ENCODE measurements around the gene BCL2L12.

- TF ChIP-seq, protein P1, sequence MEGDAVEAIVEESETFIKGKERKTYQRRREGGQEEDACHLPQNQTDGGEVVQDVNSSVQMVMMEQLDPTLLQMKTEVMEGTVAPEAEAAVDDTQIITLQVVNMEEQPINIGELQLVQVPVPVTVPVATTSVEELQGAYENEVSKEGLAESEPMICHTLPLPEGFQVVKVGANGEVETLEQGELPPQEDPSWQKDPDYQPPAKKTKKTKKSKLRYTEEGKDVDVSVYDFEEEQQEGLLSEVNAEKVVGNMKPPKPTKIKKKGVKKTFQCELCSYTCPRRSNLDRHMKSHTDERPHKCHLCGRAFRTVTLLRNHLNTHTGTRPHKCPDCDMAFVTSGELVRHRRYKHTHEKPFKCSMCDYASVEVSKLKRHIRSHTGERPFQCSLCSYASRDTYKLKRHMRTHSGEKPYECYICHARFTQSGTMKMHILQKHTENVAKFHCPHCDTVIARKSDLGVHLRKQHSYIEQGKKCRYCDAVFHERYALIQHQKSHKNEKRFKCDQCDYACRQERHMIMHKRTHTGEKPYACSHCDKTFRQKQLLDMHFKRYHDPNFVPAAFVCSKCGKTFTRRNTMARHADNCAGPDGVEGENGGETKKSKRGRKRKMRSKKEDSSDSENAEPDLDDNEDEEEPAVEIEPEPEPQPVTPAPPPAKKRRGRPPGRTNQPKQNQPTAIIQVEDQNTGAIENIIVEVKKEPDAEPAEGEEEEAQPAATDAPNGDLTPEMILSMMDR (tag by site-specific recombination; IDR thresholded peaks at IDR 0.05): no peak
- TF ChIP-seq TCF7L2 (IDR thresholded peaks at IDR 0.05; ENCODE audit: borderline replicate concordance, low read depth, low read length): no peak
These were observed 33.2 kb upstream of the BCL2L12 start for GRCh38 chr19:49632576-49632975.
